GM19025 (cell line): ENCODE results near the gene C1orf216.
"Not testable (repeated sequence)": the region's sequence is repeated elsewhere in the genome, so short reads cannot be mapped to it uniquely, and the experiment has no call there.

Source experiments
- ATAC-seq: cut with Tn5 transposase; IDR thresholded peaks from one replicate; pipeline ENCODE4 v1.9.1; 2021; ENCODE audit warnings: mild to moderate bottlenecking, low read depth, moderate library complexity; ENCODE audit not compliant: unreplicated experiment

C1orf216 gene

DNA sequence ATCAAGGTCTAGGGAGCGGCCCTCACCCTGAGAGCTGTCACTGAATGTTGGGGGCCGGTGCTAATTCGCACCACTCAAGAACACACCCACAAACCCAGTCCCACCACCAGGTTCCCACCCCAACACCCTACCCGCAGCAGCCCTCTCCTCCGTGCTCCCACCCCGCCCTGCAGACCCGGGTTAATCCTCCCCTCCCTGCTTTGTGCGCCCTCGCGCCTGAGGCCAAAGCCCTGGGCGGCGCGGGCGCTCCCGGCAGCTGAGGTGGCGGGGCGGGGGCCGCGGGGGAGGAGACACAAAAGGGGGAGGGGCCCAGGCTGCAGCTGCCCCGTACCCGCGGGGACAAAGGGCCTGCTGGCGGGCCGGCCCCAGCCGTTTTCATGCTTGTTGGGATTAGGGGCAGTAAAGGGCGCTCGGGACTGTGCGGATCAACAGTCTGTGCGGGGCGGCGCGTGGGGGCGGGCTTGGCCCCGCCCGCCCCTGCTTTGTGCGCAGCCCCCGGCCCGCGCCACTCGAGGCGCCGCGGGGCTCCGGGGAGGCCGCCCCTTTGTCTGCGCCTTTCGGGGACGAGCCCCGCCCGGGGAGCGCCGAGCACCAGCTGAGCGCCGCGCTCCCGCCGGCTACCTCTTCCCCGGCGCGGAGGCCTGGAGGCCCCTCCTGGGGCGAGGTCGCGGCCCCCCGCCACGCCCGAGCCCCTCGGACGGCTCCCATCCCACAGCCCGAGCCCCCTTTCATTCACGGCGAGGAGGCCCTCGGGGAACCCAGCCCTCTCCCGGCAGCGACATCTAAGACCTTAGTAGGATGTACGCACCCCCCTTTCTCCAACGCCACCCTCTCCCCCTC lies 10.9 kb downstream of the C1orf216 start:
- no peak for ATAC-seq

GRCh38 chr1:35706846-35707600 lies 11.7 kb downstream of the C1orf216 start:
- no peak for ATAC-seq

DNA sequence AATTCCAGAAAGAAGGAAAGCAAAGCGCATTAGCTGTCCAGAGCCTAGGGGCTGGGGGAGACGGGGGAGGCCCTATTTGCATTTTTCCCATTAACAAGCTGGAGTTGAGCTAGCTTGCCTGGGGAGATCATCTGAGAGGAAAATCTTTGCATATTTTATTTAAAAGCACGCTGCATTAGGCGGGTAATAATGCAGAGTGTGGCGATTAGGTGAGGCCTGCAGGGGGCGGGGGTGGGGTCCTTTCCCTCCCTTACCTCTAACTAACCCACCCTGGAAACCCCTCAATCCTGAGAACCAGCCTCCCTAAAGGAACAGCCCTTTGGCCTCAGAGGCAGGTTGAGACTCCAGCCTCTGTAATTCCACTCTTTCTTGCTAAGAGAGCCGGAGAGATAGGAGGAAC lies 16.2 kb downstream of the C1orf216 start:
- no peak for ATAC-seq

GRCh38 chr1:35699152-35699551 lies 19.5 kb downstream of the C1orf216 start:
- ATAC-seq = not testable (repeated sequence)

- ATAC-seq = no peak
Measured at GRCh38 chr1:35692317-35692716, 26.4 kb downstream of the C1orf216 start.

DNA sequence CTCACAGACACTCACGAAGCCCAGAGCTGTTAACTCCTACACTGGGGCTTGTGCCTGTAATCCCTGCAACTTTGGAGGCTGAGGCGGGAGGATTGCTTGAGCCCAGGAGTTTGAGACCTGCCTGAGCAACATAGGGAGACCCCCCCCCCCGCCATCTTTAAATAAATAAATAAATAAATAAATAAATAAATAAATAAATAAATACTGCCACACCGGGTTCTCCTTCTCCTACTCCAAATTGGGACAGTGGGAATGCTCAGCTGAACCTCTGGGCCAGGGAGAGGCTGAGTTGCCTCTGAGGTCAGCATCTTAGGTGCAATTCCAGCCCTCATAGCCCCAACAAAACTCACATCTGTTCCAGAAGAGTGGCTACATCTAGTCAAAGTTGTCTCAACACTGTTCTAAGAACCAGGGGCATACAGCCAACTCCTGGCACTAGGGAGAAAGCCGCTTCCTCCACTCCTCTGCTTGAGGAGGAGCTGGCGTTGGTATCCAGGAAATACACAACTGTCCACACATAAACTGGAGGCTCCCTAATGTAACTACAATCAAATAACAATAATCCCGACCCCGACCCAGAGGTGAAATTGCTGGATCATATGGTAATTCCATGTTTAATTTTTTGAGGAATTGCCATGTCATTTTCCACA lies 27.0 kb downstream of the C1orf216 start:
- ATAC-seq = no peak

DNA sequence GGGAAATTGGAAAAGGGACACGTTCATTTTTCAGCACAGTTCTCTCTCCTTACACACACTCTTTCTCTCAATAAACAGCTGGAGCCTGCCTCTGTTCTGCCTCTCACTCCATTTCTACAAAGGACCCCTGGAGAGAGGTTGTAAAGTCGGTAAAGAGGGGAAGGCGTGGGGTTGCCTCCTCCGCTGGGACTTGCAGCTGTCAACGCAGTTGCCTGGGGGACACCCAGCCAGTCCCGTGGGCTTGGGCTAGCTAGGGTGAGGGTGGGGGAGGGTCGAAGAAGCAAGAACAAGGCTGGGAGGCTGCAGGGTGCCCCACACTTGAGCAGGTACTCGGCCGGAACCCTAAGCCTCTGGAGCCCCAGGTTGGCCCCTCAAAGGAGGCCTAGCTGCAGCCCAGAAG lies 27.6 kb downstream of the C1orf216 start:
- ATAC-seq = no peak

- not testable (repeated sequence) for ATAC-seq
Measured at GRCh38 chr1:35690103-35690502, 28.6 kb downstream of the C1orf216 start.

DNA sequence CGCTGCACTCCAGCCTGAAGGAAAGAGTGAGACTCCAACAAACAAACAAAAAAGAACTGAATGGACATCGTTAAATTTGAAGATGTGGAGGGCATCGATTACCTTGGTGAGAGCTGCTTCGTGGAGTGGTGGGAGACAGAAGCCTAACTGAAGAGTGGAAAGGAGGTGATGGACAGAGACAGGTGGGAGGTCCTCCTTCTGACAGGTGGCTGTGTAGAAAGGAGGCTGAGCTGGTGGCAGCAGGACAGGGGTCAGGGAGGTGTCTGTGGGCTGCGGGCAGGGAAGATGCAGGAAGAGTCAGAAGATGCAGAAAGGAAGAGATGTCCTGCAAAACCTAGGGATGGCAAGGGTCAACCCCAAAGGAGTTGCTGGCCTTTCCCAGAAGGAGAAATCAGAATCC lies 30.5 kb downstream of the C1orf216 start:
- no peak for ATAC-seq

- ATAC-seq = no peak
Measured at GRCh38 chr1:35683012-35683411, 35.7 kb downstream of the C1orf216 start.

DNA sequence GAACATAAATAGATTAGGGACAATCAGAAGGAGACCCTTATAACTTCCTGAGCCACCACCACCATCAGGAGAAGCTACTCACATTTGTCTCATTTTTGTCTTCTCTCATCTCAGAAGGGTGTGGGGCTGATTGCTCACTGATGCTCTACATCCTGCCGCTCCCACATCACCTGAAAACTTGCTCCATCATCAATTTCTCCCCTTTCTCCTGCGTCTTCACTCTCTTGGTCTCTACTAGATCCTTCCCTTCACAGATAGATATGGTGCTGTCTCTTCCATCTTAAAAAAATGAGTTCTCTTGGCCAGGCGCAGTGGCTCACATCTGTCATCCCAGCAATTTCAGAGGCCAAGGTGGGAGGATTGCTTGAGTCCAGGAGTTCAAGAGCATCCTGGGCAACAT lies 38.4 kb downstream of the C1orf216 start:
- ATAC-seq = no peak

DNA sequence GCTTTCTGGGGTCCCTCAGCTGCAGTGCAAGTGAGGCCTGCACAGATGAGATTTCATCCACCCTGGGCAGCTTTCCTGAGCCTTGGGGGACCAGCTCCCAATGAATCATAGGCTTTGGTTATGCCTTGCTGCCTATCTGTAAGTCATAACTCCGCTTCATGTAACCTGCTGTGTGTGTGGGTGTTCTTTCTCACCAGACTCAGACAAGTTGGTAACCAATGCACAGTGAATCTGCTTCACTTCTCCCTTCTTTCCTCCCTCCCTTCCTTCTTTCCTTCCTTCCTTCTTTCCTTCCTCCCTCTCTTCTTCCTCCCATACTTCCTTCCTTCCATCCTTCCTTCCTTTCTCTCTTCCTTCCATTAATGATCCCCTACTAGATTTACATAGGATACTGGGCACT lies 42.9 kb downstream of the C1orf216 start:
- ATAC-seq = no peak

DNA sequence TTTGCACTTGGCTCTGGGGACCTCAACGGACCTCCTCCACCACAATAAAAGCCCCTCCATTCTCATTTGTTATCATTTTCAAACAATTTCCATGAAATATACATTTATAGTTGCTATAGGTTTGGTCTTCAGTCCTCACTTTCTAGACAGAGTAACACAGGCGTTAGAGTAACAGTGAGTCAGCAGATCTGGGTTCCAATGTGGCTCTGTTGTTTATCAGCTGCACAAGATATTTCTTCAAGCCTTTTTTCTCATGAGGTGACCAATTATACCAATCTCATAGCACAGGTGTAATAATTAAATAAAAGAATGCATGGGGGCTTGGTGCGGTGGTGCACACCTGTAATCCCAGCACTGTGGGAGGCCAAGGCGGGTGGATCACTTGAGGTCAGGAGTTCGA lies 44.6 kb downstream of the C1orf216 start:
- ATAC-seq = no peak

GRCh38 chr1:35672116-35672515 lies 46.6 kb downstream of the C1orf216 start:
- no peak for ATAC-seq

DNA sequence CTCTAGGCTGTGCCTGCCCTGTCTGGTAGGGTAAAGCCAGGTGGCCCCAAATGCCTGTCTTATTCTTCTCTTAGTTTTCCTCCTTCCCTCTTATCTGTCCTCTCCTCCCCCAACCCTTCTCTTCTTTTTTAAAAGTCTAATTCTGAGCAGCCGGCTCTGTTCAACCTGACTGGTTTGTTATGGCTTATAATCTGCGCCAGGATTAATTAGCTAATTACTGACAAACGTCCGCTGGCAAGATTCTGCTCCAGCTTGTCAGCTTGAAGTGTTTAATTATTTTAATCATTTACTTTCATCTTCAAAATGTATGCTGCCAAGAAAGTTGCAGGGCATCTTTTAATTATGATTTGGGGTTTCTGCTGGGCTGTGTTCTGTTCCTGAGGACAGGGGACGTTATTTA lies 50.2 kb downstream of the C1orf216 start:
- no peak for ATAC-seq

DNA sequence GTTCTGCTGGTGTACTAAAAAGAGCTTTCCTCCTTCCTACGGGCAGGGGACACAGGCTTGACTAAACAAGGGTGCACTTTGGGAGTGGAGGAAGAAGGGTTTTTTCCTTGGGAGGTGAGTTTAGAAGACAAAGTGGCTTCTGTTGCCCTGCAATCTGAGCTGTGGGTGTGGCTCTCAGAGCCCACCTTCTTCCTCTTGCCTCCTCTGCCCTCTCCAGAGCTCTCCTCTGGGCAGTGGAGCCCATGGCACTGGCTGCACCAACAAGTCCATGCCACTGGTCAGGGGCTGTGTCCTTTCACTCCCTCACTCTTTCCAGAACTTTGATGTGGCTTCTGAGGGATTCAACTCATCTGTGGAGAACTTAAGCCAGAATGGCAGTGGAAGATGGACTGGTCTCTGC lies 51.8 kb downstream of the C1orf216 start:
- no peak for ATAC-seq

GRCh38 chr1:35666216-35666615 lies 52.5 kb downstream of the C1orf216 start:
- ATAC-seq = no peak
